GM19455 (cell line): ENCODE measurements around the gene FOXK2.
"Not testable (repeated sequence)": the region's sequence is repeated elsewhere in the genome, so short reads cannot be mapped to it uniquely, and the experiment has no call there.

Experiments used
- ATAC-seq: cut with Tn5 transposase; IDR thresholded peaks from one replicate; pipeline ENCODE4 v1.9.1; 2021; ENCODE audit not compliant: unreplicated experiment

FOXK2 gene

GRCh38 chr17:82561429-82562035 is 42.0 kb downstream of the FOXK2 start:
- ATAC-seq = no peak

DNA sequence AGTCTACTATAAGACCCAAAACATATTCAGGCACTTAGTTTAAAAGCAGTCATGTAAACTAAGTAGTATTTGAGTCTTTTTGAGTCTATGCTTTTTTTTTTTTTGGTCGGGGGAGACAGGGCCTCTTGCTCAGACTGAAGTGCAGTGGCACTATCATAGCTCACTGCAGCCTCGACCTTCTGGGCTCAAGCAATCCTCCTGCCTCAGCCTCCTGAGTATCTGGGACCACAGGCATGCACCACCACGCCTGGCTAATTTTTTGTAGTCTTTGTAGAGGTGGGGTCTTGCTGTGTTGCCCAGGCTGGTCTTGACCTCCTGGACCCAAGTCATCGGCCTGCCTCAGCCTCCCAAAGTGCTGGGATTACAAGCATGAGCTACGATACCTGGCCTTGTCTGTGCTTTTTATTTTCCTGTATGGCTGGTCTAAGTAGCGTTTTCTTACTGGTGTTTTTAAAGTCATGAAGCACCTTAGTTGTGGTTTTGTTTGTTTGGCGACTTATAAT is 43.2 kb downstream of the FOXK2 start:
- ATAC-seq = not testable (repeated sequence)

DNA sequence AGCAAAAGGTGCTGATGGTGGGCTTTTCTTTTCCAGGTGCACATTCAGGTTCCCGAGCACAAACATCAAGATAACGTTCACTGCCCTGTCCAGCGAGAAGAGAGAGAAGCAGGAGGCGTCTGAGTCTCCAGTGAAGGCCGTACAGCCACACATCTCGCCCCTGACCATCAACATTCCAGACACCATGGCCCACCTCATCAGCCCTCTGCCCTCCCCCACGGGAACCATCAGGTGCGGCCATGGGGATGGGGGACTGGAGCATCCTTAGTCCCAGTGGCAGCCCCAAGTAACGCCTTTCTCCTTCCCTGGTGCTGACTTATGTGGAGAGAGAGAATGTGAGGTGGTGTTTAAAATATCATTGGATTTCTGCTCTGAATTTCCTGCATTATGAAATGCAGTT is 43.8 kb downstream of the FOXK2 start:
- no peak for ATAC-seq

DNA sequence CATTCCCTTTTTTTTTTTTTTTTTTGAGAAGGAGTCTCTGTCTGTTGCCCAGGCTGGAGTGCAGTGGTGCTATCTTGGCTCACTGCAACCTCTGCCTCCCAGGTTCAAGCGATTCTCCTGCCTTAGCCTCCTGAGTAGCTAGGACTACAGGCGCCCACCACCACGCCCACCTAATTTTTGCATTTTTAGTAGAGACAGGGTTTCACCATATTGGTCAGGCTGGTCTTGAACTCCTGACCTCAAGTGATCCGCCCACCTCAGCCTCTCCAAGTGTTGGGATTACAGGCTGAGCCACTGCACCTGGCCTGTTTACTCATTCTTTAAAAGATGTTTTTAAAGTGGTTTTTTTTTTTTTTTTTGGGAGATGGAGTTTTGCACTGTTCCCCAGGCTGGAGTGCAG is 44.2 kb downstream of the FOXK2 start:
- not testable (repeated sequence) for ATAC-seq

GRCh38 chr17:82564241-82564640 is 44.7 kb downstream of the FOXK2 start:
- no peak for ATAC-seq

DNA sequence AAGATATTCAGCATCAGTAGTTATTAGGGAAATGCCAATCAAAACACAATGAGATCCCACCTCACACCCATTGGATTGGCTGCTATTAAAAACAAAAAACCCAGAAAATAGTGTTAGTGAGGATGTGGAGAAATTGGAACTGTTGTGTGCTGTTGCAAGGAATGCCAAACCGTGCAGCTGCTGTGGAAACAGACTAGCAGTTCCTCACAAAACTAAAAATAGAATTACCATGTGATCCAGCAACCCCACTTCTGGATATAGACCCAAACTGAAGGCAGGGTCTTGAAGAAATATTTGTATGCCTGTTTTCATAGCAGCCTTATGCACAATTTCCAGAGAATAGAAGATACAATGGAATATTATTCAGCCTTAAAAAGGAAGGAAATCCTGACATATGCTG is 46.0 kb downstream of the FOXK2 start:
- ATAC-seq = no peak

DNA sequence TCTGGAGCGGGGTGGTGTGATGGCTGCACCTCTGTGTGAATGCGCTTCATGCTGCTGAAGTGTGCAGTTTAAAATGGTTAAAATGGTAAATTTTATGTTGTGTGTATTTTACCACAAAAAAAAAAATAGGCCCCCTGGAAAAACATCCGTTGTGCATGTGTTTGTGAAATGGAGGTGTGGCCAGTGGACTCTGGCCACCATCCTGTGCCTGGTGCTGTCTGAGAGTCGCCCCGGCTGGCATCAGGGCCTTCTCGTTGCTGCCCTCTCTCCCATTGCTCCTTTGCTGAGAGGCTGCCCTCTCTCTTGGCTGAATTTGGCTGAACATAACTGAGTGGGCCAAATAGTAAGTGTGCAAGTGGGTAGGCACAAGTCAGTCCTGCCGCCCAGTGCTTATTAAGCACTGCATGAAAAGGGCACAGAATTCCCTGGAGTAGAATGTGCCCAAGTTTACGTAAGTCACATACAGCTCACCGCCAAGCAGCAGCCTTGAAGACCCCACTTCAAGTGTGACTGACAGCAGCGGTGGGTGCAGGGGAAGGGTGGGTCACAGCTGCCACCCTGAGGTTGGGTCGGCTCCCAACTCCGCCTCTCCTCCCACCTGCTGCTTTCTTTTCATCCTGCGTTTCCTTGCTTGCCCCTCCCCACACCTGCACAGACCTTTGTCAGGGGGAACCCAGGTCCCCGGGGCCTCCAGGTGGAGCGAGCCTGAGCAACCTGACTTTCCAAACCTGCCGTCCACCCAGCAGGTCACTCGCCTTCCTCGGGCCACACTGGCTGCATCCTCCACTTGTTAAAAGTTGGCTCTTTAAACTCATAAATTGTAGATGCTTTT is 46.8 kb downstream of the FOXK2 start:
- ATAC-seq = no peak

DNA sequence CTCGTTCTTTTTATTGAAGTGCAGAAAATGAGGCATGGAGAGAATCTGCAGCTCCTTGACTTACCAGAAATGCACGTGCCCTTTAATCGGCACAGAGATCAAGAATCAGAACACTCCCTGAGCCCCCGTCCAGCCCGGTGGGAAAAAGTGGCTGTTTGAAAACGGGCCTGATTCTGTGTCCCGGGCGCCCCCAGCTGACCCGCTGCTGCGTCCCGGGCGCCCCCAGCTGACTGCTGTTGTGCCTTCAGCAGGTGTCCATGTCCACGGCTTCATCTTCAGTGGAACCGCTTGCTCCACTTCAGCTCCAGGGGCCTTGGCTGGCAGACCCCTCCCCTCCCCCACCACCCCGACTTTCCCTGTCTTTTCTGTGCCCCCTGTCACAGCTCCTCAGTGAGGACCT is 47.8 kb downstream of the FOXK2 start:
- ATAC-seq = no peak

- ATAC-seq = no peak
Measured at GRCh38 chr17:82568997-82569393, 49.5 kb downstream of the FOXK2 start.

- ATAC-seq = no peak
Measured at GRCh38 chr17:82569621-82570020, 50.1 kb downstream of the FOXK2 start.

GRCh38 chr17:82570277-82570676 is 50.7 kb downstream of the FOXK2 start:
- ATAC-seq = no peak

- no peak for ATAC-seq
Measured at GRCh38 chr17:82571855-82572254, 52.3 kb downstream of the FOXK2 start.

DNA sequence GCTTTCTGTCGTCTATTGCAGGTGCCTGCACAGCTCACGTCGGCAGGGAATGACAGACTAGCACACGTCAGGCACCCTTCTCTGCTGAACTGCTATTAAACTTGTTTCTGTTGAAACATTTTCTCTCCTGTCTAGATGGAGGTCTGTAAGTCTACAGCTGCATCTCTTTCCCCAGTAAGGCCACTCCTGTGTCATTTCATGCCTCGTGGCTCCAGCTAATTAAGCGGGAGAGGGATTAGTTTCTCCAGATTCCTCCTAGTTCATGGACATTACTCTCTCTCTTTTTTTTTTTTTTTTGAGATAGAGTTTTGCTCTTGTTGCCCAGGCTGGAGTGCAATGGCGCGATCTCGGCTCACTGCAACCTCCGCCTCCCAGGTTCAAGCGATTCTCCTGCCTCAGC is 54.5 kb downstream of the FOXK2 start:
- ATAC-seq = no peak

DNA sequence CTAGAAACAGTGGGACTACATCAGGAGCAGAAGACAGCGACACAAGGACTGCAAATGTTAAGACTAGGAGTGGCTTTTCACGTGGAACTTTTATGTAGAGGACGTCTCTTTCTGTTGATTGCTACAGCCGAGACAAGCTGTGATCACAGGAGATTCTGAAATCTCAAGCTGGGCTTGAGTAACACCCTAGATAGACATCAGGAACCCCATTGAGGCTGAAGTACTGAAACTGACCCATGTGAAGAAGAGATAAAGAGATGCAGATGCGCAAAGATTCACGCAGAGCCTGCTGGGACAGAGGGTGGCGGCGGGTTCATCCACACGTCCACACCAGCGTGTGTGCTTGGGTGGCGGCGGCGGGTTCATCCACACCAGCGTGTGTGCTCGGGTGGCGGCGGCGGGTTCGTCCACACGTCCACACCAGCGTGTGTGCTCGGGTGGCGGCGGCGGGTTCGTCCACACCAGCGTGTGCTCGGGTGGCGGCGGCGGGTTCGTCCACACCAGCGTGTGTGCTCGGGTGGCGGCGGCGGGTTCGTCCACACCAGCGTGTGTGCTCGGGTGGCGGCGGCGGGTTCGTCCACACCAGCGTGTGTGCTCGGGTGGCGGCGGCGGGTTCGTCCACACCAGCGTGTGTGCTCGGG is 56.2 kb downstream of the FOXK2 start:
- not testable (repeated sequence) for ATAC-seq

DNA sequence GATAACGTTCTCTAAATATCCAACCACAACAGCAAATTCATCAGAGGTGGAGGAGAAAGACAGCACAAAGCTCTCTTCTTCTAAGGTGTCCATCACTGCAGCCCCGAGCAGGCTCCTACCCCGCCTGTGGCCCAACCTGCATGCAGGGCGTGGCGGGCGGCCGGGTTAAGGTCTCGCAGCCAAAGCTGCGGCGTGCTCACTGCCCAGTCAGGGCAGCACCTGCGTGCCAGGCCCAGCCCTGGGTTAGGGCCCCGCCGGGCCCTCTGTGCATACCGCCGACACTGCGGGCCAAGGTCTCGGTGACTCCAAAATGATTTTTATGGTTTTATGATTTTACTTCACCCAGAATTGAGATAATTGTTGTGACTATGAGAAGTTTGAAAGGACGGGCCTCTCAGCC is 57.8 kb downstream of the FOXK2 start:
- no peak for ATAC-seq

DNA sequence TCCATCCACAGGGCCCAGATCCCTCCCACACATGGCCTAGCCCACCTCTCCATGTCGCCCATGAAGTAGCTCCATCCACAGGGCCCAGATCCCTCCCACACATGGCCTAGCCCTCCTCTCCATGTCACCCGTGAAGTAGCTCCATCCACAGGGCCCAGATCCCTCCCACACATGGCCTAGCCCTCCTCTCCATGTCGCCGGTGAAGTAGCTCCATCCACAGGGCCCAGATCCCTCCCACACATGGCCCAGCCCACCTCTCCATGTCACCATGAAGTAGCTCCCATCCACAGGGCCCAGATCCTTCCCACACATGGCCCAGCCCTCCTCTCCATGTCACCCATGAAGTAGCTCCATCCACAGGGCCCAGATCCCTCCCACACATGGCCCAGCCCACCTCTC is 60.4 kb downstream of the FOXK2 start:
- not testable (repeated sequence) for ATAC-seq

DNA sequence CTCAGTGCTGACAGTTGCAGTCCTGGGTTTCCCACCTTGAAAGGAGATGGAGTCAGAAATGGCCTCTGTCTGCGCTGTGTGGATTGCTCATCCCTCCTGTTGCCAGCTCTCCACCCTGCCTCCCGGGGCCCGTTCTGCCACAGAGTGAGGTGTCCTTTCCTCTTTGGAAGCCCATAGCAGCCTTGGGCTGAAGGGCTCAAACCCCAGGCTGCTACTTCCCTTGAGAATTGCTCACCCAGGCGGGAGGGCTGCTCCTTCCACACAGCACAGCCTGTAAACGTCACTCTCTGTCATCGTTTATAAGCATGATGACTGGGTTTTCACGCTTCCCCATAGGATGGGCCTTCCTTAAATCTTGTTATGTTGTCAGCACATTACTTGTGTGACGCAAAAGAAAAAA is 62.7 kb downstream of the FOXK2 start:
- ATAC-seq = no peak

DNA sequence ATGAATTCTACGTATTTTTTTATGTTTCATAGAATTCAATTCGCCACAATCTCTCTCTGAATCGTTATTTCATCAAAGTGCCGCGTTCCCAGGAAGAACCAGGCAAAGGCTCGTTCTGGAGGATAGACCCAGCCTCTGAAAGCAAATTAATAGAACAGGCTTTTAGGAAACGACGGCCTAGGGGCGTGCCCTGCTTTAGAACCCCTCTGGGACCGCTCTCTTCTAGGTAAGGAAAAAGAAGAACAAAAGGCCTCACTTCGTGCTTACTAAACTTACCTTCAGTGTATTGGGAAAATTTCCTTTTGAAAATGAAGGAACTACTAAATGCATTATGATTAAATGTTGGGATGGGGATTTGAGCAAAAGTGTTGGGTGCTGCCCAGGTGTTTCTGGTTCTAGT is 63.2 kb downstream of the FOXK2 start:
- ATAC-seq = no peak

- ATAC-seq = no peak
Measured at GRCh38 chr17:82583720-82584234, 64.2 kb downstream of the FOXK2 start.

- not testable (repeated sequence) for ATAC-seq
Measured at GRCh38 chr17:82585935-82586575, 66.5 kb downstream of the FOXK2 start.

DNA sequence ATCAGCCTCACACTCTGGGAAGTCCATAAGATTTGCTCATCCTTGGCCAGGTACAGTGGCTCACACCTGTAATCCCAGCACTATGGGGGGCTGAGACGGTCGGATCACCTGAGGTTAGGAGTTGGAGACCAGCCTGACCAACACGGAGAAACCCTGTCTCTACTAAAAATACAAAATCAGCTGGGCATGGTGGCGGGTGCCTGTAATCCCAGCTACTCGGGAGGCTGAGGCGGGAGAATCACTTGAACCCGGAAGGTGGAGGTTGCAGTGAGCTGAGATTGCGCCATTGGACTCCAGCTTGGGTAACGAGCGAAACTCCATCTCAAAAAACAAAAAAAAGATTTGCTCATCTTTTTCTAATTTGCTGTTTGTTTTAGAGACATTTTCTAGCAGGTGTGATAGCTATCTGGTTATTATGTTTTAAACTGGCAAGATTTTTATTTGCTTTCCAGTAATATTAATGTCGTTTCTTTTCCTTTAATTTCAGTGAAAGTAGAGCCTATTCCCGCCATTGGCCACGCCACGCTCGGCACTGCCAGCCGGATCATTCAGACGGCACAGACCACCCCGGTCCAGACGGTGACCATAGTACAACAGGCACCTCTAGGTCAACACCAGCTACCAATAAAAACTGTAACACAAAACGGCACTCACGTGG is 67.2 kb downstream of the FOXK2 start:
- ATAC-seq = no peak
